Gastrocnemius medialis (tissue), 4 donors: Measurements from ENCODE around the gene TTC28.

Experiments used
- POLR2A ChIP-seq, 2 donors: fragments of 450-650 bp; IDR thresholded peaks; one replicate each; pipeline ENCODE4 v1.6.1; 2017; ENCODE audit warnings: antibody characterized with exemption in 2 of 2, mild to moderate bottlenecking in 2 of 2, moderate library complexity in 2 of 2
- TF ChIP-seq, protein P1 (sequence below), 5 experiments: fragments of 450-650 bp in 3 of 5; fragments of 200-600 bp in 2 of 5; sonication (generic) in 2 of 5; IDR thresholded peaks in 4 of 5; conservative IDR thresholded peaks in 1 of 5; 1 replicate in 4 of 5; 2 replicates in 1 of 5; pipeline ENCODE4 v1.5.1; 2016 to 2019; ENCODE audit warnings: antibody characterized with exemption in 5 of 5, mild to moderate bottlenecking in 3 of 5, moderate library complexity in 3 of 5

DNA sequence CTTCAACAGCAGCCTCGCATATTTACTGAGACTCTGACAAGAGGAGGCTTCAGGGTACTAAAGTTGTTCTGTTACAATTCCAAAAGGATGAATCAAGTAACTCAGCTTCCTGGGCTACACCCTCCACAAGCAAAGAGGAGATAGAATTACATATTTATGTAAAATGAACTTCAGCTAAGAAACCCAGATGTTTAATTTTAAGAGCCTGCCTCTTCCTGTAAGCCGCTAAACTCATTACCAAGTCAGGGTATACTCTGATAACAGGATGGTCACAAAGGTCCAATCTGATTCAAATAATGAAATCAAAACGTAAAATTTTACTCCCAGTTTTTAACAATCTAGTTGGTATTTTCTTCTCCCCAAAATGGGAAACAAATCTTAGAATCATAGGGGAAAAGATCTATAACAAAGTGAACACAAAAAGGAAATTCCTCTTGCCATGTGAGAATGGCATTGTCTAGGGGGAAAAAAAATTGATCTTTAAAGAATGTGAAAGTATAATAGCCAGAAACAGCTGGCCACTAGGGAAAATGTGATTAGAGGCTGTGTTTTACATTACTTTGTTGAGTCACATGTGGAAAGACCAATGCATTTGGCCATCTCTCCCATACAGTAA lies 31.0 kb upstream of the TTC28 start:
- TF ChIP-seq POLR2A (IDR thresholded peaks at IDR 0.05) = no peak
- TF ChIP-seq, protein P1, sequence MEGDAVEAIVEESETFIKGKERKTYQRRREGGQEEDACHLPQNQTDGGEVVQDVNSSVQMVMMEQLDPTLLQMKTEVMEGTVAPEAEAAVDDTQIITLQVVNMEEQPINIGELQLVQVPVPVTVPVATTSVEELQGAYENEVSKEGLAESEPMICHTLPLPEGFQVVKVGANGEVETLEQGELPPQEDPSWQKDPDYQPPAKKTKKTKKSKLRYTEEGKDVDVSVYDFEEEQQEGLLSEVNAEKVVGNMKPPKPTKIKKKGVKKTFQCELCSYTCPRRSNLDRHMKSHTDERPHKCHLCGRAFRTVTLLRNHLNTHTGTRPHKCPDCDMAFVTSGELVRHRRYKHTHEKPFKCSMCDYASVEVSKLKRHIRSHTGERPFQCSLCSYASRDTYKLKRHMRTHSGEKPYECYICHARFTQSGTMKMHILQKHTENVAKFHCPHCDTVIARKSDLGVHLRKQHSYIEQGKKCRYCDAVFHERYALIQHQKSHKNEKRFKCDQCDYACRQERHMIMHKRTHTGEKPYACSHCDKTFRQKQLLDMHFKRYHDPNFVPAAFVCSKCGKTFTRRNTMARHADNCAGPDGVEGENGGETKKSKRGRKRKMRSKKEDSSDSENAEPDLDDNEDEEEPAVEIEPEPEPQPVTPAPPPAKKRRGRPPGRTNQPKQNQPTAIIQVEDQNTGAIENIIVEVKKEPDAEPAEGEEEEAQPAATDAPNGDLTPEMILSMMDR (IDR thresholded peaks at IDR 0.05 in 4 of 5, conservative IDR thresholded peaks at IDR 0.05 in 1 of 5) = no peak
